ENCODE measurements around the gene CPLX3.

- TF ChIP-seq YY1 (IDR thresholded peaks at IDR 0.05; ENCODE audit: insufficient read depth, insufficient read length): no peak
- TF ChIP-seq ZNF274 (IDR thresholded peaks at IDR 0.05; ENCODE audit: low read depth, low read length): no peak
- TF ChIP-seq SUZ12 (IDR thresholded peaks at IDR 0.05; ENCODE audit: extremely low read depth, insufficient read depth, insufficient read length): no peak
Measured at GRCh38 chr15:74864296-74864695, 37.9 kb downstream of the CPLX3 start.

All from NT2/D1 (cell line).